ENCODE results near the gene ASB10.

ASB10 gene

DNA sequence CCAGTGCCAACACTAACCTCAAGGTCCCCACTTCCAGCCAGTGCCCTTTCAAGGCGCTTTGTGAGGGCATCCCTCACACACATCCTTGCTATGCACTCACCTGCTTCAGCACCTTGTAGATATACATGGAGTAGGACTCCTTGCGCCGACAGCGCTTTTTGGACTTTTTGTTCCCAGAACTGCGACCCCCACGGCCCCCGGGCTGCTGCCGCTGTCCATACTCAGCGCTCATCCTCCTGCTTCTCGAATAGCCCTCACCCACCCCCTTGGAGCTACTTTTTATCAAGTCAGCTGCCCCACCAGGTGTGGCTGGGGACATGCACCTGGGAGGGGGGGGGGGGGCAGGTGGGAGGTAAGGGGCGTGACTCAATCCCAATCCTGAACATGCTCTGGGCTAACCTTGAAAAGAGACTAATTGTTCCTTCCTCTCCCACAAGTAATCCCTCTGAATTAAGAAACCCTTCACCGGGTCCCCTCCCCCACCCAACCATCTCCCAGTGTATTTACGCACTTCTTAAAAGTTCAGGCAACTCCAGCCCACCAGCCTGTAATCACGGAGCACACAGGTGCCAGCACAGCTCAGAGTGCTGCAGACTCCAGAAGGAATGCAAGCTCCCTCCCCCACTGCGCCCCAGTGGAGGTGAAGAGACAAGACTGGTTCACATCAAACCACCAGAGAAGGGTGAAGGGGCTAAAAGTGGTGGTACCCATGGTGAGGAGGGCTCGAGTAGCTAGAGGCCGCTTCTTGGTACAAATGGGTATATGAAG lies 23.2 kb upstream of the ASB10 start, which contains the start of gene H2BK1:
TSS of gene H2BK1 (minus strand) at position 402 of the 768 bp plus-strand sequence. CDS start at position 232, 170 bp downstream.
- DNase-seq, result no peak

DNA sequence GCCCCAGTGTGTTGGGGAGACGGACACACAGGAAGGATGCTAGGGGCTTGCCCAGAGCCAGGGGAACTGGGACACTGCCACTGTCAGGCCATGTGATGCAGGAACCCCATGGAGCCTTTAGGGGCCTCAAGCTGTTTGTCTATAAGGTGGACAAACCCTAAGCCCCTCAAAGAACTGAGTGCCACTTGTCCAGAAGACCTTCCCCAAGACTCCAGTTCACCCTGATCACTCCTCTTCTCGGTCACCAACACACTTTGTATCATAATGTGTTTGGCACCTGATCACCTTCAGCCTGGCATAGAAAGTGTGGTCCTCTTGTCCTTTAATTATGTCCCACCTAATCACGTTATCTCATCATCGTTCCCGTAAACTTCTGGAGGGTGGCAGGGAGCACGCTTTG lies 22.5 kb upstream of the ASB10 start:
- no peak for DNase-seq

DNA sequence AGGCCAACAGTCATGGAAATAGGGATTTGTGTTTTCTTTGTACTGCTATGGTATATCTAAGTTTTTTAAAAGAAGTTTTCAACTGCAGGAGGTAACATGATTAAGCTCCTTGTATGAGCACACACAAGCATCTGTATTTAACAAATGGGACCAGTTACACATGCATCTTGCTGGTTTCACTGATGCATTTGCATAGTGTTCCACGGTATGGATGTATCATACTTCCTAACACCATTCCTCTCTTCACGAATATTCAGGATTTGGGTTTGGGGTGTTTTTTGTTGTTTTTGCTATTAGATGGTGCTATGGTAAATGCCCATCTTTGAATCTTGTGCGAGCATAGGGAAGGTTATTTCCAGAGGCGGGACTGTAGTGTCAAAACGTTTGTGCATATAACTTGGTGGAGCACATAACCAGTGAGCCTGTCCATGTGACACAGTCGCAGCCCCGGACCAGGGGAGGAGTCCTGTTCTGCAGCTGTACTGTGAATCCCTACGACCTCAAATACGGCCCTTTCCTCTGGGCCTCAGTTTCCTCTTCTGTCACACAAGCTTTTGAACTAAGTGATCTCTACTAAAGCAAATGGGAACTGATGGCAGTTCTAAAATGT lies 21.3 kb upstream of the ASB10 start:
- DNase-seq, result no peak

DNA sequence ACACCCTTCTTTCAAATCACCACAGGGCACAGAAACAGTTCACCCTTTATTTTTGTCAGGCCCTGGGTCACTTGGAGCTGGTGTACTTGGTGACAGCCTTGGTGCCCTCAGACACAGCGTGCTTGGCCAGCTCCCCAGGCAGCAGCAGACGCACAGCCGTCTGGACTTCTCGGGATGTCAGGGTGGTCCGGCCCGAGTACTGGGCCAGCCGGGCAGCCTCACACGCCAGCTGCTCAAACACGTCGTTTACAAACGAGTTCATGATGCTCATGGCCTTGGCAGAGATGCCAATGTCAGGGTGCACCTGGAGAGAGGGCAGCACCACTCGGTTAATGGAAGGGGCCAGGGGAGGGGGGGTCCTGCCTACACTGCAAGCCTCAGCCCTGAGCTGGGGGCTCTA lies 20.8 kb upstream of the ASB10 start:
- DNase-seq, result no peak

DNA sequence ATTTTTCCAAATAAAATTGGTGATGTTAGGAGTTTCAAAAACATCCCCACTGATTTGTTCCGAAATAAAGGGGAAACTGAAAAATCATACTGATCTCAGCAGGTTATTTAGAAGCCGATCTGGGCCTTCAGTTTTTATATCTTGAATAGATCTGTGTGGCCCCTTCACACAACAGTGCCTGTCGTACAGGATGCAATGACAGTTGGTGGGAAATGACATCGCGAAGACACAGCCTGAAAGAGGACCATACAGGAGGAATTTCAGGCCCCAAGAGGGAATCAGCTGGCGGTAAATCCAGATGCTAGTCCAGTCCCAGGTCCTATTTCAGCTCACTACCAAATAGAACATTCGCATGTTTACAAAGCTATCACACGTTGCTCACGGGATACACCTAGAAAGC lies 20.3 kb upstream of the ASB10 start:
- no peak for DNase-seq

DNA sequence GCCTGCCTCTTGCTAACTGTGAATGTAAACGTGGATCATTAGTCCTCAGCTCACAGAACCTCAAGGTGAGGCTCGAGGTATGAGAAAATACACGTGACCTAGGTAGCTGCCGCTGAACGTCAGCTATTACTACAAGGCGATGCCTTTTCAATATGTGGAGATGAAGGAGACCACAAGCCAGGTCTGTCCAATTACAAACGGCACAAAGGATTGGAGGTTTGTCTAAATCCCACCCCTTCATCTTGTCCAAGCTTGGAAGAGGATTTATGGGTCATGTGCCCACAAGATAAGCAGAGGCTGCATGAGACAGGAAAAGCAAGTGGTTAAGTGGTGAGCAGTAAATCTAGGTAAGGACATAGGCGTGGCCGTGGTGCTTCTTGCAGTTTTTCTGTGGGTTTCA lies 19.9 kb upstream of the ASB10 start:
- no peak for DNase-seq

DNA sequence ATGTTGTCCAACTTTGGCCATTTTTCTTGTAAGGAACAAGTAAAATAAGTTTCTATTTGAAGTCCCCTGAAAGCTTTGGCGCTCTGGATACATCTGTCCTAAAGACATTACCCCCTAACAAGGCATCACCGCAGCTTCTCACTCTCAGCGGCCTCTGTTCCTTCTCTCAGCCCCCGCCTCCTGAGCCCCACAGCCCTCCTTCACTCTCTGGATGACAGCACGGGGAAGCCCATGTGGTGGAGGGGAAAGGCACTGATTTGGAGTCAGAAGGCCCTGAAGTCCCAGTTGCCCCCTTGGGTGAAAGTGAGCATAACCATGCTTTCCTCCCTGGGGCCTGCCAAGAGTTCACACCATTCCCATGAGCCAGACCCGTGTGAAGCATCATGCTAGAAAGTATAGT lies 18.7 kb upstream of the ASB10 start:
- no peak for DNase-seq

DNA sequence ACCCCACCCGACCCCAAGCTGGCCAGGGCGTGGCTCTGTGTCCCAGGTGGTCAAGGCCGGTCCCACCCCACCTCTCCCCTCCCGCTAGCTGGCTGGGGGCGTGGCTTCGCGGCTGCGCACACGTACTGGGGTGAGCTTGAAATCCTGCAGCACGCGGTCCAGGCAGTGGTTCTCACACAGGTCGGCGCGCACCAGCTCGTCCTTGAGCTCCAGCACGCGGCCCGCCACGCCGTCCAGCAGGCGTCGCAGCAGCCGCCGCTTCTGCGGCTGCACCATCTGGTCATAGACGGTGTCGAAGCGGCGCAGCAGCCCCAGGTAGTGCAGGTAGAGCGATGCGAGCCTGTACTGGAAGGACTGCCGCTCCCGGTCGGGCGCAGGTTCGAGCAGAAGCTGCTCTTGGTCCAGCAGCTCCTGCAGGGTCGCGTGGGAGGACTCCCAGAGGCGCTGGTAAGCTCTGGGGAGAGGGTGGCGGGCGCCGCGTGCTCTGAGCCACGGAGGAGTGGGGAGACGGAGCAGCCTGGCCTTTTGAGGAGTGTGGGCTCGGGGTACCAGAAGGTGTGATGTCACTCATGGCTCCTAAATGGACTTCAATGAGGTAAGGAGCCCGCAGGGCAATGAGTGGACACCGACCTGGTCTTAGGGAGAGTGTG lies 17.5 kb upstream of the ASB10 start:
- no peak for DNase-seq

DNA sequence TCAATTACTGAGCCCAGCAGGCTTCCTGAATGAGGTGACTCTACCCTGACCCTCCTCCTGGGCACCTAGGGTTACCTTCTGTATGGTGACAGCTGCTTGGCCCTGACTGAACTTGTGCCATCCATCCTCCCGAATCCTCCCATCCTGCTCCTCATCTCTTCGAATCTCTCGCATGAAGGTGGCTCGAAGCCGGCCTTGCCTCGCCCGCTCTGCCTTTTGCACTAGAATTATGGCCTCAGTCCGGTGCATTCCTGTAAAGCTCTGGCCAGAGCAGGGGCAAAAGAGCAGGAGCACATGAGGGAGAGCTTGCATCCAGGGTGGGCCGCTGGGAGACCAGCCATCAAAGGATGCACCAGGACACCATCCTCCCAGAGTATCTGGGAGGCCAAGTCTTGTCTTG lies 15.8 kb upstream of the ASB10 start:
- DNase-seq, result no peak

DNA sequence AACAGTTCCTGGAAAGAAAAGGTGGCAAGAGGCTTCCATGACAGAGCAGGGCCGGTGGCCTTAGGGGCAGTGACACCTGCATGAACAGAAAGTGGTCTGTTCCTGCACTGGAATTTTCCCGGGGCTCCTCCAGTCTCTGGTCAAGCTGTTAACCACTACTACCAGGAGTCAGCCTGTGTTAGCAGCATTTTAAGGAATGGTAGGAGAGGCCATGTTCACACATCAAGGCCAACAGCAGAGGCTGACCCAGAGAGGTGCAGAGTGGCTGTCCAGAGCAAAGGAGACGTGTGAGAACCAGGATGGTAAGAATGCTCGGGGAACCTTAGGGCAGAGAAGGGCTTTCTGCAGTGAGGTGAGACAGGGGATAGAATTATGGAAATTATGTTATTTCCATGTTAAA lies 14.7 kb upstream of the ASB10 start:
- no peak for DNase-seq

DNA sequence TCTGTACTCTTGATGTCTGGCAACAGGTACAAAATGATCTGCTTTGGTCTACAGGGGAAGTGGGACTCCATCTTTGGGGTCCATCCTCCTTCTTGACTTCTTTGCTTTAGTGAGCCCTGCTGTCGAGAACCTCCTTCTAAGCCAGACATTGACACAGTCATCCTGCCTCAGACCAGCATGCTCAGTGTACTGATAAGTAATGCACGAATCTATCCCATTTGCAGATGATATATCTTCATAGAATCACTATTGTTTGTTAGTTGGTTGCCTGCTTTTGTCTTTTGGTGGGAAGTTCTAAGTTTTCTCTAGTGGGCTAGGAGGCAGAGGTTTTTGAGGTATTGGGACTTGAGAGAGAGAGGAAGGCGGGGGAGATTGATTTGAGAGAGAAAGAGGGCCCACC lies 14.3 kb upstream of the ASB10 start:
- no peak for DNase-seq

DNA sequence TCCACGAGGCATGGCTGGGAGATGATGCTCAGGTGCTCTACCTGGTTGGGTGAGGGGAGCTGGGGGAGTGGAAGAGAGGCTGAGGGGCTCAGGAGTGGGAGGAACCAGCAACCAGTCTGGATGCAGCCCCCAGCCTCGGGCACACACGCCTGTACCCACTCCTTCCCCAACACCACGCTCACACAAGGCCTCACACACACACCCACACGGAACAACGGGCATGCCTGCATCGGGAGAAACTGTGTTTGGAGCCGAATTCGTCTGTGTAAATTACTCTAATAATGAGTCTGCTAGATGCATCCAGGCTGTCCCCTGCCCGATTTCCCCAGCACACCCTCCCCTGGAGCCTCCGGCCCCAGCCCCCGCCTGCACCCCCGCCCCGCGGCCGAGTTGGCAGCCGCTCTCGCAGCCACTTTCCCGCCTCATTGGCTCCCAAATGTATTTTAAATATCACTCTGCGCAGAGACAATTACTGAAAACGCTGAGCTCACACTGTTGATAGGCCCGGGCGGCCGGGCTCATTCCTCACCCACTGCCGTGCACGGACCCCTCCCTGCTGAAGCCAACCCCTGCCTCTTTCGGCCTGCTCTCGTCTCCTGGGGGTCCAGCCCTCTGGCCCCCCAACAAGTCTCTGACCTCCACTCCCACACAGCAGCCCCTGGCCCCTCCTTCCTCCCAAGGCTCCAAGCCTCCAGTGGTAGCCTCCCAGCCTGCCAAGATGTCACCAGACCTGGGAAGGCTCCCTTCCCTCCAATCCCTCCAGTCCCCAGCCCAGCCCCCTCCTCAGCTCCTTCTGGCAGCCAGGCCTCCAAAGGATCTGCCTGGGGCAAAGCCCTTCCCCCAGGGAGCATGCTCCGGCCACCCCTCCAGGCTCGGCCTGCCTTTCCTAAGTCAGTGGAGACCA lies 12.1 kb upstream of the ASB10 start:
- no peak for DNase-seq

DNA sequence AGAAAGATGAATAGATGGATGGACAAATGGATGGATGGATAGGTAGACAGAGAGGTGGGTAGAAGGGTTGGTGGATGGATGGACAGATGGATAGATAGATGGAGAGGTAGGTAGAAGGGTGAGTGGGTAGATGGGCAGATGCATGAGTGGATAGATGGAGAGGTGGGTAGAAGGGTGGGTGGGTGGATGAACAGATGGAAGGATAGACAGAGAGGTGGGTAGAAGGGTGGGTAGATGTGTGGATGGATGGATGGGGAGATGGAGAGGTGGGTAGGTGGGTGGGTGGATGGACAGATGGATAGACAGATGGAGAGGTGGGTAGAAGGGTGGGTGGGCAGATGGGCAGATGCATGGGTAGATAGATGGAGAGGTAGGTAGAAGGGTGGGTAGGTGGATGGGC lies 10.9 kb upstream of the ASB10 start:
- DNase-seq, result no peak

DNA sequence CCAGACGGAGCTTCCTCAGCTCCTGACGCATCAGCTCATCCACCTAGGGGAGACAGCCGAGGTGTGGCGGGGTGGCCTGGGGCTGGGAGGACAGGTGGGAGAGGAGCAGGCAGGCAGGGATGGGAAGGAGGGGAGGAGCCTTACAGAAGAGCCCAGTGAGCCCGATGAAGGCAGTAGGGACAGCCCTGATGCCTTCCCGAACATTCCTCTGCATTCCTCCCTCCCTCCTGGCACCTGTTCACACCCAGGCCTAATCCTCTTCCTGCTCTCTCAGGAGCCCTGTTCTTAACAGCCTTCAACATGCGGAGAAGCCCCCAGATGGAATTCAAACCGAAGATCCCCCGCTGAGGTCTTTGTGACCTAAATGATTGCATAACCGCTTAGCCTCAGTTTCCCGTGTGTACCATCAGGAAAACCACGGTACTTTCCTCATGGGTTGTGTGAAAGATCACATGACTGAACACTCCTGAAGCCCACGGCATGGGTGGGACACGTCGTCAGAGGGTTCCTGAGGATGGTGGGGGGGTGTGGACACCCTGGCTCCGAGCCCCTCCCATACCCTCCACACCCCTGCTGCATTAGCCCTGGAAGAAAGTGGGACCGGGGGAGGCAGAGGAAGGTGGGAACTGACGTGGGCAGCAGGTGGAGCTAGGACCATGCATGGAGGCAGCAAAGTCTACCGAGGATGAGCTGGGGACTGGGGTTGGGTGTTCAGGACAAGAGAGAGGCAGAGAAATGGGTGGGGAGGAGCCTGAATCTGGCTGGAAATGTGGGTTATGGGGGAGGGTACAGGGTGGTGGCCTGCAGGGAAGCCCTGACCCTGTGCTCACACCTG lies 8.8 kb upstream of the ASB10 start:
- no peak for DNase-seq

DNA sequence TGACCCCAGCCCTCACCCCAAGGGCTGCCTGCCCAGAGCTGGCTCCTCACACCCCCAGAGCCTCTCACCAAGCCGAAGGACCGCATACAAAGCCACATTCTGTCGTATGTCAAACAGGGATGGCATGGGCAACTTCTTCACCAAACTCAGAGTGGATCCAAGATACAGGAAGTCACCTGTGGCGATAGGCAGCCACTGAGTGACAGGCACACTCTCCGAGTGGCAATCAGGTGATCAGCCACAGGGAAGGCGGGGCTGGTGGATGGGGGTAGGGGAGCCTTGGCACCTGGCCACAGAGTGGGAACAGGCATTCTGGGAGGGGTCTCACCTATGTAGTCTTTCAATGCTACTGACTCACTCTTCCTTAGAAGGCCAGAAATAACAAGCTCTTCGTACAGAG lies 7.1 kb upstream of the ASB10 start:
- no peak for DNase-seq

DNA sequence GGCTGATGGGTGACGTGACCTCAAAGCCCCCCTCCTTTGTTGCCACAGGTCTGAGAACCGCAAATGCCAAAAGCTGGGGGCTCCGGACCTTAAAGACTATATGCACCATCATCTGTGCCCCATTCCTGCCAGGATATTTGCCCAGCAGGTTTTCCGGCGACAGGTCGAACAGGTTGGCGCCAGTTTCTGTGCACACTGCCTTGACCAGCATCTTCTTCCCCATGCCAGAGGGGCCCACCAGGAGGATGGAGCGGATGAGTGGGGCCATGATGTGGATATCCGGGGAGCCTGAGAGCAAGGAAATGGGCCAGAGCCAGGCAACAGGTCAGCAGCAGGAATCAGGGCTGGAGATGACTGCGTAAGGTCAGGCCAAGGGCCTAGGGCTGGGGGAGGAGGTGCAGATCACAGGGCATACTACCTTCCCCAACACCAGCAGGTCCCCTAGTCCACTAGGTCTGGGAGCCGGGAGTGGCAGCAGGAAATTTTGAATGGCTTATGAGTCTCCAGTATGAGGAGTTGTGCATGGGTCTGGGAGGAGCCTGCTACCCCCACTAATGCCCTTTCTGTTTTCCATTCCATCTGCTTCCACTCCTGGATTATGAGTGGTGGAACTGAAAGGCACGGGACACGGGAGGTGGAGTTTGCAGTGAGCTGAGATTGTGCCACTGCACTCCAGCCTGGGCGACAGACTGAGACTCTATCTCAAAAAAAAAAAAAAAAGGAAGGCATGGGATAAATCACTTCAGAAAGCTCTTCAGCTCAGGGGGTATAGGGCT lies 6.3 kb upstream of the ASB10 start:
- DNase-seq, result no peak

DNA sequence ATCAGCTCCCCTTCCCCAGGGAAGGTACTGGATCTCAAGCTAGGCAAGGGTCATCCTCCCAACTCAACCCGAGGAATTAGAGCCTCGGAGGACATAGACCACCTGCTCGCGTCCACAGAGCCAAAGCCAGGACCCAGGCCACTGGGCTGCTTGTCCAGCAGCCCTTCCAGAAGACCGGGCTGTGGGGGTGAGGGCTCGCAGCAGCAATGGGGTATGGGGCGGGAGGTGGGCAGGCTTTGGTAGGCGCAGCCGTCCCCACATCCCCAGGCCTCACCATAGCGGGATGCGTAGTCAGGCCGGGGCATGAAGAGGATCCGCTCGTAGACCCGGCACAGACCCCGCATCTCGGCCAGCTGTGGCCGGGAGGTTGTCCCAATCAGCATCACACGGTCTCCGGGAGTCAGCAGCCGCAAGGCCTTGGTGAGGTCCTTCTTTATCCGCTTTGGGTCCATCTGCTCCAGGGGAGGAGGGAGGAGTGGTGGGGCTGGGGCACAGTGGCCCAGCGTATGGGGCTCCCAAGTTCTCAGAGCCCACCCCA lies 5.0 kb upstream of the ASB10 start:
- no peak for DNase-seq

DNA sequence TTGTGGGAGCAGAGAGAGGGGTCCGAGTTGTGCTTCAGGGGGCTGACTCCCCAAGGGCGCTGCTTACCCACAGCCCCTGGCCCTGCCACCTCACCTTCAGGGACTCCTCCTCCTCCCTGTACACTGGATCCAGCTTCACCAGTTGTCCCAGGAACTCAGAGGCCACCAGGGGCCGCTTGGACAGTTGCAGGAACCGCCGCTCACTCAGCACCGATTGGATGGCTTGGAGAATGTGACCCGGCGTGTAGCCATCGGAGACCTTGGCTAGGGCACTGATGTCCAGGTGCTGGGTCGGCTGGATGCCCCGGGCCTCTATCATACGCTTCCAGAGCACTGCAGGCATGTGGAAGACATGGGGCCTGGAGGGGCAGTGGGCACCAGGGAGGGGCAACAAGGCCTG lies 4.5 kb upstream of the ASB10 start:
- DNase-seq, result no peak

DNA sequence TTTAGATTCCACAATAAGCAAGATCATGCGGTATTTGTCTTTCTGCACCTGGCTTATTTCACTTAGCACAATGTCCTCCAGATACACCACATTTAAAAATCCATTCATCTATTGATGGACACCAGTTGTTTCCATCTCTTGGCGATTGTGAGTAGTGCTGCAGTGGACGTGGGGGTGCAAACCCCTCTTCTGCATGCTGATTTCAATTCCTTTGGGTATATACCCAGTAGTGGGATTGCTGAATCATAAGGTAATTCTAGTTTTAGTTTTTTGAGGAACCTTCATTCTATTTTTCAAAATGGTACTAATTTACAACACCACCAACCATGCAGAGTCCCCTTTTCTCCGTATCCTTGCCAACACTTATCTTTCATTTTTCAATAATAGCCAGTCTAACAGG lies 2.0 kb upstream of the ASB10 start:
- DNase-seq, result no peak

DNA sequence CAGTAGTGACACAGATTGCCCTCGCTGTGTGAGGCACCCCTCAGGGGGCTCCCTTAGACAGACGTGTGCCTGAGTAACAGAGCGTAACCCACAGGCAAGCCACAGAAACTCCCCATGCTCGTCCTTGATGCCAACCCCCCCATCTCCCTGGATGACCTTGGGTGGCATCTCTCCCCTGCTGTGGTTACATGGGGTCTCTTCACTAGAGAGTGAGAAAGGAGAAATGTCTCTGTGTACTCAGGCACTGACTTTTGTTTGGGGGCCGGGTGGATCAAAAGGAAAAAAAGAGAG lies 1.1 kb upstream of the ASB10 start:
- DNase-seq, result no peak
